ENCODE measurements around the gene COL4A6.

DNA sequence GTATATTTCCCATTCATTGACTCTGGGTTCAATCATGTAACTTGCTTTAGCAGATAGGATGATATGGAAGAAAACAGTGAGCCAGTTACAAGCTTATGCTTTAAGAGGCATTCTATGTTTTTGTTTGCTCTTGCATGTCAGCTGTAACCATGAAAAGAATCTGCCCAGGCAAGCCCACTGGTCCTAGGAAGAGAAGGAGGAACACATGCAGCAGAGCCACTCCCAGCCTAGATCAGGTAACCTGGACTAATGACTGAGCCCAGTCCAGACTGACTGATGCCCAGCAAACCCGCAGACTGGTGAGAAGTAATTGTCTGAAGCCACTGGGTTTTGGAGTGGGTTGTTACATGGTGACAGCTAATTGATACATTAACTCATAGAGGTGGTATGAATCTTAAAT, 167.9 kb downstream of the COL4A6 start:
- TF ChIP-seq, protein P1, sequence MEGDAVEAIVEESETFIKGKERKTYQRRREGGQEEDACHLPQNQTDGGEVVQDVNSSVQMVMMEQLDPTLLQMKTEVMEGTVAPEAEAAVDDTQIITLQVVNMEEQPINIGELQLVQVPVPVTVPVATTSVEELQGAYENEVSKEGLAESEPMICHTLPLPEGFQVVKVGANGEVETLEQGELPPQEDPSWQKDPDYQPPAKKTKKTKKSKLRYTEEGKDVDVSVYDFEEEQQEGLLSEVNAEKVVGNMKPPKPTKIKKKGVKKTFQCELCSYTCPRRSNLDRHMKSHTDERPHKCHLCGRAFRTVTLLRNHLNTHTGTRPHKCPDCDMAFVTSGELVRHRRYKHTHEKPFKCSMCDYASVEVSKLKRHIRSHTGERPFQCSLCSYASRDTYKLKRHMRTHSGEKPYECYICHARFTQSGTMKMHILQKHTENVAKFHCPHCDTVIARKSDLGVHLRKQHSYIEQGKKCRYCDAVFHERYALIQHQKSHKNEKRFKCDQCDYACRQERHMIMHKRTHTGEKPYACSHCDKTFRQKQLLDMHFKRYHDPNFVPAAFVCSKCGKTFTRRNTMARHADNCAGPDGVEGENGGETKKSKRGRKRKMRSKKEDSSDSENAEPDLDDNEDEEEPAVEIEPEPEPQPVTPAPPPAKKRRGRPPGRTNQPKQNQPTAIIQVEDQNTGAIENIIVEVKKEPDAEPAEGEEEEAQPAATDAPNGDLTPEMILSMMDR (IDR thresholded peaks at IDR 0.05) = no peak
- TF ChIP-seq POLR2A (IDR thresholded peaks at IDR 0.05) (no peak), POLR2AphosphoS5 (IDR thresholded peaks at IDR 0.05; ENCODE audit: insufficient read depth in 1 of 2, low read depth in 1 of 2) (no peak)

Measured in vagina (tissue), 2 donors.